H1 (cell line): ENCODE measurements around the gene ARHGAP26. TPM values are rescaled to one million over a fixed set of nuclear protein-coding genes. Genes with fewer than 3 reads are reported as not detected.

Experiments
- ATF2 ChIP-seq: IDR thresholded peaks from 2 replicates; pipeline ENCODE4 v1.6.1; 2012; ENCODE audit warnings: low read length, inconsistent platforms
- CTBP2 ChIP-seq: IDR thresholded peaks from 2 replicates; pipeline ENCODE4 v1.7.0; 2011; ENCODE audit warnings: borderline replicate concordance, mild to moderate bottlenecking, moderate library complexity, mixed read lengths, low read length; ENCODE audit not compliant: insufficient read depth, insufficient read length
- EP300 ChIP-seq, 2 experiments: IDR thresholded peaks; 1 replicate in 1 of 2; 2 replicates in 1 of 2; pipeline ENCODE4 v1.6.1; 2011 to 2012; ENCODE audit warnings: low read depth in 2 of 2, low read length in 2 of 2, mild to moderate bottlenecking in 2 of 2, borderline replicate concordance in 1 of 2, inconsistent platforms in 1 of 2, moderate library complexity in 1 of 2
- HDAC6 ChIP-seq: IDR thresholded peaks from one replicate; pipeline ENCODE4 v1.7.1; 2012; ENCODE audit warnings: low read depth, mild to moderate bottlenecking, inconsistent platforms, low read length, moderate library complexity
- RFX5 ChIP-seq: IDR thresholded peaks from 2 replicates; pipeline ENCODE4 v1.6.1; 2011; ENCODE audit warnings: low read depth, low read length, improper control_type of control experiment, borderline replicate concordance
- RNF2 ChIP-seq: fragments of 200-900, 300-1000 bp; sonication (generic); IDR thresholded peaks from 2 replicates; pipeline ENCODE4 v1.7.1; 2016; ENCODE audit warnings: borderline replicate concordance, low read depth, mild to moderate bottlenecking, antibody characterized with exemption, low read length; ENCODE audit not compliant: poor library complexity, severe bottlenecking; ENCODE audit errors: missing control alignments
- TAF1 ChIP-seq: IDR thresholded peaks from 2 replicates; pipeline ENCODE4 v1.6.1; 2011; ENCODE audit warnings: mild to moderate bottlenecking, low read depth, low read length
- polyA plus RNA-seq, 7 experiments: library from polyadenylated mRNA; depleted of rRNA in 3 of 7; stranded (reverse) in 5 of 7; unstranded in 2 of 7; fragments of >200 nt in 5 of 7; fragments of 200-250 nt in 2 of 7; gene quantifications; 1 replicate in 5 of 7; 2 replicates in 1 of 7; 4 replicates in 1 of 7; pipeline versions ENCODE4 v1.2.1 to v1.2.3, GENCODE V29; 2011 to 2013; ENCODE audit warnings: missing spikeins in 2 of 7, mixed read lengths in 2 of 7
- total RNA-seq: library from RNA; stranded (reverse); fragmentation: NEBNext Ultra II Directional; extraction: Animal tissue kit (Norgen Biotek cat#: 25700); gene quantifications from 2 replicates; pipeline ENCODE4 v1.2.1, GENCODE V29; 2021
- TF ChIP-seq, protein P1 (sequence below): fragments of 300-600 bp; sonication (generic); IDR thresholded peaks from 2 replicates; pipeline ENCODE4 v1.7.1; 2012; ENCODE audit warnings: low read length, moderate library complexity, mild to moderate bottlenecking, inconsistent platforms; ENCODE audit not compliant: insufficient replicate concordance

The ARHGAP26 gene
- total and polyA plus RNA-seq, 2 of the 8 experiments (the other 6 are each of a cell fraction or from before 2014, with no cell fraction given), result 7.1 to 24.8 TPM

DNA sequence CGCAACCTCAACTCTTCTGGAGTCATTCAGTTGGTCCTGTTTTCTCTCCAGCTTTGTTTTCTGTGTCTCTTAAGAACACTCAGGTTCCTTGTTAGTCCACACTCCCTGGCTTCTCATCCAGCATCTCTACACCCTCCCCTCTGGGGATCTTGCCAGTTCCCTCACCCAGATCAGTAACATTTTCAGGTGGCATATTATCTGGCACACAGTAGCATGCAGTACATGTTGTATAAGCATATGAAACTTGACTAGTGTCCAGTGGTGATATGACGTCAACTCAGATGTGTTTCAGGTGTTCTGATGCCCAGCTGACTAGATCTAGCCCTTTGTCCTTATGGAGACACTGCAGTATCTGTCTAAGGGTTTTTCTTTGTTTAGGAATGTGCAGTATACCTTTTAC, 184.3 kb downstream of the ARHGAP26 start (continued):
- TF ChIP-seq, protein P1, sequence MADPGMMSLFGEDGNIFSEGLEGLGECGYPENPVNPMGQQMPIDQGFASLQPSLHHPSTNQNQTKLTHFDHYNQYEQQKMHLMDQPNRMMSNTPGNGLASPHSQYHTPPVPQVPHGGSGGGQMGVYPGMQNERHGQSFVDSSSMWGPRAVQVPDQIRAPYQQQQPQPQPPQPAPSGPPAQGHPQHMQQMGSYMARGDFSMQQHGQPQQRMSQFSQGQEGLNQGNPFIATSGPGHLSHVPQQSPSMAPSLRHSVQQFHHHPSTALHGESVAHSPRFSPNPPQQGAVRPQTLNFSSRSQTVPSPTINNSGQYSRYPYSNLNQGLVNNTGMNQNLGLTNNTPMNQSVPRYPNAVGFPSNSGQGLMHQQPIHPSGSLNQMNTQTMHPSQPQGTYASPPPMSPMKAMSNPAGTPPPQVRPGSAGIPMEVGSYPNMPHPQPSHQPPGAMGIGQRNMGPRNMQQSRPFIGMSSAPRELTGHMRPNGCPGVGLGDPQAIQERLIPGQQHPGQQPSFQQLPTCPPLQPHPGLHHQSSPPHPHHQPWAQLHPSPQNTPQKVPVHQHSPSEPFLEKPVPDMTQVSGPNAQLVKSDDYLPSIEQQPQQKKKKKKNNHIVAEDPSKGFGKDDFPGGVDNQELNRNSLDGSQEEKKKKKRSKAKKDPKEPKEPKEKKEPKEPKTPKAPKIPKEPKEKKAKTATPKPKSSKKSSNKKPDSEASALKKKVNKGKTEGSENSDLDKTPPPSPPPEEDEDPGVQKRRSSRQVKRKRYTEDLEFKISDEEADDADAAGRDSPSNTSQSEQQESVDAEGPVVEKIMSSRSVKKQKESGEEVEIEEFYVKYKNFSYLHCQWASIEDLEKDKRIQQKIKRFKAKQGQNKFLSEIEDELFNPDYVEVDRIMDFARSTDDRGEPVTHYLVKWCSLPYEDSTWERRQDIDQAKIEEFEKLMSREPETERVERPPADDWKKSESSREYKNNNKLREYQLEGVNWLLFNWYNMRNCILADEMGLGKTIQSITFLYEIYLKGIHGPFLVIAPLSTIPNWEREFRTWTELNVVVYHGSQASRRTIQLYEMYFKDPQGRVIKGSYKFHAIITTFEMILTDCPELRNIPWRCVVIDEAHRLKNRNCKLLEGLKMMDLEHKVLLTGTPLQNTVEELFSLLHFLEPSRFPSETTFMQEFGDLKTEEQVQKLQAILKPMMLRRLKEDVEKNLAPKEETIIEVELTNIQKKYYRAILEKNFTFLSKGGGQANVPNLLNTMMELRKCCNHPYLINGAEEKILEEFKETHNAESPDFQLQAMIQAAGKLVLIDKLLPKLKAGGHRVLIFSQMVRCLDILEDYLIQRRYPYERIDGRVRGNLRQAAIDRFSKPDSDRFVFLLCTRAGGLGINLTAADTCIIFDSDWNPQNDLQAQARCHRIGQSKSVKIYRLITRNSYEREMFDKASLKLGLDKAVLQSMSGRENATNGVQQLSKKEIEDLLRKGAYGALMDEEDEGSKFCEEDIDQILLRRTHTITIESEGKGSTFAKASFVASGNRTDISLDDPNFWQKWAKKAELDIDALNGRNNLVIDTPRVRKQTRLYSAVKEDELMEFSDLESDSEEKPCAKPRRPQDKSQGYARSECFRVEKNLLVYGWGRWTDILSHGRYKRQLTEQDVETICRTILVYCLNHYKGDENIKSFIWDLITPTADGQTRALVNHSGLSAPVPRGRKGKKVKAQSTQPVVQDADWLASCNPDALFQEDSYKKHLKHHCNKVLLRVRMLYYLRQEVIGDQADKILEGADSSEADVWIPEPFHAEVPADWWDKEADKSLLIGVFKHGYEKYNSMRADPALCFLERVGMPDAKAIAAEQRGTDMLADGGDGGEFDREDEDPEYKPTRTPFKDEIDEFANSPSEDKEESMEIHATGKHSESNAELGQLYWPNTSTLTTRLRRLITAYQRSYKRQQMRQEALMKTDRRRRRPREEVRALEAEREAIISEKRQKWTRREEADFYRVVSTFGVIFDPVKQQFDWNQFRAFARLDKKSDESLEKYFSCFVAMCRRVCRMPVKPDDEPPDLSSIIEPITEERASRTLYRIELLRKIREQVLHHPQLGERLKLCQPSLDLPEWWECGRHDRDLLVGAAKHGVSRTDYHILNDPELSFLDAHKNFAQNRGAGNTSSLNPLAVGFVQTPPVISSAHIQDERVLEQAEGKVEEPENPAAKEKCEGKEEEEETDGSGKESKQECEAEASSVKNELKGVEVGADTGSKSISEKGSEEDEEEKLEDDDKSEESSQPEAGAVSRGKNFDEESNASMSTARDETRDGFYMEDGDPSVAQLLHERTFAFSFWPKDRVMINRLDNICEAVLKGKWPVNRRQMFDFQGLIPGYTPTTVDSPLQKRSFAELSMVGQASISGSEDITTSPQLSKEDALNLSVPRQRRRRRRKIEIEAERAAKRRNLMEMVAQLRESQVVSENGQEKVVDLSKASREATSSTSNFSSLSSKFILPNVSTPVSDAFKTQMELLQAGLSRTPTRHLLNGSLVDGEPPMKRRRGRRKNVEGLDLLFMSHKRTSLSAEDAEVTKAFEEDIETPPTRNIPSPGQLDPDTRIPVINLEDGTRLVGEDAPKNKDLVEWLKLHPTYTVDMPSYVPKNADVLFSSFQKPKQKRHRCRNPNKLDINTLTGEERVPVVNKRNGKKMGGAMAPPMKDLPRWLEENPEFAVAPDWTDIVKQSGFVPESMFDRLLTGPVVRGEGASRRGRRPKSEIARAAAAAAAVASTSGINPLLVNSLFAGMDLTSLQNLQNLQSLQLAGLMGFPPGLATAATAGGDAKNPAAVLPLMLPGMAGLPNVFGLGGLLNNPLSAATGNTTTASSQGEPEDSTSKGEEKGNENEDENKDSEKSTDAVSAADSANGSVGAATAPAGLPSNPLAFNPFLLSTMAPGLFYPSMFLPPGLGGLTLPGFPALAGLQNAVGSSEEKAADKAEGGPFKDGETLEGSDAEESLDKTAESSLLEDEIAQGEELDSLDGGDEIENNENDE, result no peak
- TF ChIP-seq HDAC6 (no peak), EP300 (IDR thresholded peaks at IDR 0.05; ENCODE audit: borderline replicate concordance in 1 of 2, low read depth in 2 of 2, low read length in 2 of 2) (no peak), ATF2 (no peak), TAF1 (no peak), RNF2 (no peak), CTBP2 (no peak), RFX5 (no peak)
